Prostate gland (tissue), 2 donors: ENCODE measurements around the gene COL4A6. TPM values are rescaled to one million over a fixed set of nuclear protein-coding genes. Genes with fewer than 3 reads are reported as not detected.

Source experiments
- DNase-seq: peaks from one replicate; pipeline ENCODE4 v3.0.0-alpha.2; 2019; ENCODE audit warnings: low spot score
- H3K27ac ChIP-seq, 2 donors: fragments of 200-600 bp; sonication (generic); 2 replicates each; pipeline ENCODE4 v1.5.1; 2017 to 2019
- H3K27me3 ChIP-seq: fragments of 200-600 bp; sonication (generic); replicated peaks from 2 replicates; pipeline ENCODE4 v1.5.1; 2019; ENCODE audit not compliant: insufficient read depth
- H3K36me3 ChIP-seq, 2 donors: fragments of 200-600 bp; sonication (generic); 1 replicate in 1 of 2; 2 replicates in 1 of 2; pipeline versions ENCODE4 v1.5.1 to v1.8.1; 2017 to 2019
- H3K4me1 ChIP-seq: fragments of 200-600 bp; sonication (generic); replicated peaks from 2 replicates; pipeline ENCODE4 v1.5.1; 2019
- H3K4me3 ChIP-seq, 2 donors: fragments of 200-600 bp; sonication (generic); 2 replicates each; pipeline ENCODE4 v1.5.1; 2017 to 2019
- H3K9me3 ChIP-seq: fragments of 200-600 bp; sonication (generic); 2 replicates; pipeline ENCODE4 v1.5.1; 2017
- CTCF ChIP-seq, 4 experiments: fragments of 200-600 bp in 2 of 4; fragments of 450-650 bp in 2 of 4; sonication (generic) in 2 of 4; IDR thresholded peaks; 1 replicate in 3 of 4; 2 replicates in 1 of 4; pipeline ENCODE4 v1.5.1; 2016 to 2019; ENCODE audit warnings: antibody characterized with exemption in 4 of 4, mild to moderate bottlenecking in 2 of 4, moderate library complexity in 2 of 4
- POLR2A ChIP-seq: fragments of 450-650 bp; IDR thresholded peaks from one replicate; pipeline ENCODE4 v1.6.1; 2016; ENCODE audit warnings: antibody characterized with exemption, mild to moderate bottlenecking
- POLR2AphosphoS5 ChIP-seq: sonication (generic); formaldehyde crosslinking; IDR thresholded peaks from one replicate; pipeline ENCODE4 v1.6.1; 2017; ENCODE audit warnings: antibody characterized with exemption
- WGBS: methylation state at CpG from one replicate; pipeline ENCODE4 v1.1.5; 2018; 5-methylcytosine and 5-hydroxymethylcytosine counted together
- intact Hi-C: fragments of 100-400 bp; cut with DNase I; formaldehyde crosslinking; loops from one replicate; pipeline ENCODE4 v1.14.2; 2022
- total RNA-seq, 2 donors: library from RNA; depleted of rRNA; stranded (reverse); fragments of >200 nt; gene quantifications; one replicate each; pipeline ENCODE4 v1.1.0, GENCODE V29; 2016

Gene COL4A6
- total RNA-seq, 2 donors from 2014 or later = 13.5 to 16.7 TPM

- intact Hi-C loops = no loop called here
- Histone ChIP-seq H3K36me3 (no peaks in the 10 kb centered on the region), H3K27ac (no peak overlapping the region), H3K4me1 (no peaks in the 10 kb centered on the region), H3K9me3 (no peaks in the 10 kb centered on the region), H3K27me3 (no peaks in the 10 kb centered on the region), H3K4me3 (no peak overlapping the region)
- no peak for DNase-seq
- no peak for TF ChIP-seq CTCF (IDR thresholded peaks at IDR 0.05)
- no peak for TF ChIP-seq POLR2AphosphoS5
- no peak for TF ChIP-seq POLR2A
- 45% methylated on average over 1 of the region's 1 CpG for WGBS
These were observed 121.8 kb downstream of the COL4A6 start for GRCh38 chrX:108316456-108316855.

- H3K4me3 ChIP-seq = no peak overlapping the region
- WGBS = 60% methylated on average over 1 of the region's 1 CpG
- intact Hi-C loops = no loop called here
These were observed 124.6 kb downstream of the COL4A6 start for GRCh38 chrX:108313669-108314068.

GRCh38 chrX:108312957-108313356, 125.3 kb downstream of the COL4A6 start:
- H3K27ac ChIP-seq = no peak overlapping the region
- H3K9me3 ChIP-seq = no peaks in the 10 kb centered on the region
- 0% methylated on average over 1 of the region's 1 CpG for WGBS
- peak; percentile 84 for TF ChIP-seq POLR2AphosphoS5
- TF ChIP-seq POLR2A = no peak
- no peaks in the 10 kb centered on the region for H3K27me3 ChIP-seq
- no peaks in the 10 kb centered on the region for H3K36me3 ChIP-seq
- no peak overlapping the region for H3K4me3 ChIP-seq
- H3K4me1 ChIP-seq = no peaks in the 10 kb centered on the region
- intact Hi-C loops = no loop called here
- DNase-seq = peak; percentile 88

More at GRCh38 chrX:108313669-108314068, 124.6 kb downstream of the COL4A6 start:
- H3K27ac ChIP-seq = no peak overlapping the region
- H3K9me3 ChIP-seq = no peaks in the 10 kb centered on the region
- no peaks in the 10 kb centered on the region for H3K4me1 ChIP-seq
- H3K27me3 ChIP-seq = no peaks in the 10 kb centered on the region
- no peaks in the 10 kb centered on the region for H3K36me3 ChIP-seq
- DNase-seq = no peak
- TF ChIP-seq POLR2AphosphoS5 (no peak), CTCF (IDR thresholded peaks at IDR 0.05) (no peak)

GRCh38 chrX:108312011-108312410, 126.2 kb downstream of the COL4A6 start:
- TF ChIP-seq POLR2AphosphoS5 = no peak
- no peak for TF ChIP-seq CTCF (IDR thresholded peaks at IDR 0.05)
- TF ChIP-seq POLR2A = no peak
- intact Hi-C loops = no loop called here
- H3K27ac ChIP-seq = no peak overlapping the region
- H3K4me1 ChIP-seq = no peaks in the 10 kb centered on the region
- H3K36me3 ChIP-seq = no peaks in the 10 kb centered on the region
- DNase-seq = no peak
- no peak overlapping the region for H3K4me3 ChIP-seq
- 24% methylated on average over 1 of the region's 1 CpG for WGBS
- no peaks in the 10 kb centered on the region for H3K27me3 ChIP-seq
- no peaks in the 10 kb centered on the region for H3K9me3 ChIP-seq

- H3K4me3 ChIP-seq = no peak overlapping the region
- intact Hi-C loops = no loop called here
- H3K36me3 ChIP-seq = no peaks in the 10 kb centered on the region
- WGBS = 83% methylated on average over 1 of the region's 1 CpG
- no peak for DNase-seq
- no peaks in the 10 kb centered on the region for H3K4me1 ChIP-seq
- no peaks in the 10 kb centered on the region for H3K27me3 ChIP-seq
- H3K27ac ChIP-seq = no peak overlapping the region
- H3K9me3 ChIP-seq = no peaks in the 10 kb centered on the region
- TF ChIP-seq POLR2A (no peak), POLR2AphosphoS5 (no peak), CTCF (IDR thresholded peaks at IDR 0.05) (no peak)
These were observed 127.7 kb downstream of the COL4A6 start for GRCh38 chrX:108310506-108310905.
